HepG2 (cell line): ENCODE results near the gene CLCC1. TPM values are rescaled to one million over a fixed set of nuclear protein-coding genes. Genes with fewer than 3 reads are reported as not detected.

ENCODE experiments used
- IRF2 ChIP-seq: IDR thresholded peaks from 2 replicates; pipeline ENCODE4 v1.6.1; 2018; ENCODE audit warnings: missing genetic modification reagents, missing compliant biosample characterization
- ISL2 ChIP-seq: sonication (generic); formaldehyde crosslinking; IDR thresholded peaks from 2 replicates; pipeline ENCODE4 v1.5.0; 2020; ENCODE audit warnings: missing genetic modification reagents
- ZNF615 ChIP-seq: sonication (generic); formaldehyde crosslinking; IDR thresholded peaks from 2 replicates; pipeline ENCODE4 v1.5.0; 2020; ENCODE audit warnings: mild to moderate bottlenecking, missing genetic modification reagents, borderline replicate concordance
- ZNF788 ChIP-seq: sonication (generic); formaldehyde crosslinking; IDR thresholded peaks from 2 replicates; pipeline ENCODE4 v1.5.0; 2020; ENCODE audit warnings: mild to moderate bottlenecking, missing genetic modification reagents, borderline replicate concordance
- polyA plus RNA-seq, 8 experiments: library from polyadenylated mRNA; depleted of rRNA in 3 of 8; stranded (reverse) in 7 of 8; unstranded in 1 of 8; fragments of >200 nt; fragmentation: Illumina TruSeq in 4 of 8; extraction: Trizol in 4 of 8; gene quantifications; 2 replicates each; pipeline versions ENCODE4 v1.2.1 to v1.2.3, GENCODE V29; 2011 to 2016; ENCODE audit warnings: low read depth in 4 of 8, missing spikeins in 1 of 8, mixed read lengths in 1 of 8; ENCODE audit not compliant: insufficient read depth in 1 of 8
- total RNA-seq, 5 experiments: library from RNA; depleted of rRNA; stranded (reverse); fragments of >200 nt; fragmentation: Illumina TruSeq; extraction: Trizol; gene quantifications; 2 replicates each; pipeline ENCODE4 v1.2.3, GENCODE V29; 2016; ENCODE audit warnings: low read depth in 1 of 5
- TF ChIP-seq, protein P1 (sequence below): sonication (generic); formaldehyde crosslinking; IDR thresholded peaks from 2 replicates; pipeline ENCODE4 v1.9.0; 2021; ENCODE audit warnings: mild to moderate bottlenecking, missing genetic modification reagents
- TF ChIP-seq, protein P2 (sequence below): sonication (generic); formaldehyde crosslinking; IDR thresholded peaks from 2 replicates; pipeline ENCODE4 v1.4.0; 2020; ENCODE audit warnings: mild to moderate bottlenecking, missing genetic modification reagents
- TF ChIP-seq, protein P3 (sequence below): sonication (generic); formaldehyde crosslinking; IDR thresholded peaks from 2 replicates; pipeline ENCODE4 v1.4.0; 2020; ENCODE audit warnings: mild to moderate bottlenecking, missing genetic modification reagents
- TF ChIP-seq, protein P4 (sequence below): sonication (generic); formaldehyde crosslinking; IDR thresholded peaks from 2 replicates; pipeline ENCODE4 v1.4.0; 2020; ENCODE audit warnings: missing genetic modification reagents

Gene CLCC1
- total and polyA plus RNA-seq, 2 of the 13 experiments (the other 11 are each of a cell fraction or from before 2014, with no cell fraction given), result 16.0 to 25.8 TPM

DNA sequence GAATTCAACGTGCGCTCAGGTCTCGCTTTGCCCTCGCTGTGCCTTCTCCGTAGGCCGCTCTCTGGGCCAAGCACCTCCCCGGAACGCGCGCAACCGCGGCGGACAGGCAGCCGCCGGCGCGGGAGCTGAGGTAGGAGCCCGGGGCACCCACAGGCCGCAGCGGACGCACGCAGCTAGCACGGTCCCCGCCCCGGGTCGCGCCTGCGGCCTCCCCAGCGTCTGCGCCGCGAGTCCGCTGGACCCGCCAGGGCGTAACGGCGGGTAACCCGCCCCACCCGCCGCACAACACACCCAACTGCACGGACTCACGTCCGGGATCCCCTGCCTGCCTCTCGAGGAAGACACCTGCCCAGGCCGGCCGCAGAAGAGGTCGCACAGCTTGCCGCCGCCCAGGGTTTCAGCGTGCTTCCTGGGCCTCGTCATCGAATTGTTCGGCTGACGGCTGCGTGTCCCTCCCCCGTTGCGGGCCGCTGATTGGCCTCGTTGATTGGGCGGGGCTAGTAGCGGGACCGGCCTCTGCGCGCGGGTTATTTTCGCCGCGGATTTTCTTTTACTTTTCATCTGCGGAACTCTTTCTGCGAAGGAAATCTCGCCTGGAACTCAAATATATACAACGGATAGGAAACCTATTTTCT, at the start of gene CLCC1 (continued):
- TF ChIP-seq, protein P1, sequence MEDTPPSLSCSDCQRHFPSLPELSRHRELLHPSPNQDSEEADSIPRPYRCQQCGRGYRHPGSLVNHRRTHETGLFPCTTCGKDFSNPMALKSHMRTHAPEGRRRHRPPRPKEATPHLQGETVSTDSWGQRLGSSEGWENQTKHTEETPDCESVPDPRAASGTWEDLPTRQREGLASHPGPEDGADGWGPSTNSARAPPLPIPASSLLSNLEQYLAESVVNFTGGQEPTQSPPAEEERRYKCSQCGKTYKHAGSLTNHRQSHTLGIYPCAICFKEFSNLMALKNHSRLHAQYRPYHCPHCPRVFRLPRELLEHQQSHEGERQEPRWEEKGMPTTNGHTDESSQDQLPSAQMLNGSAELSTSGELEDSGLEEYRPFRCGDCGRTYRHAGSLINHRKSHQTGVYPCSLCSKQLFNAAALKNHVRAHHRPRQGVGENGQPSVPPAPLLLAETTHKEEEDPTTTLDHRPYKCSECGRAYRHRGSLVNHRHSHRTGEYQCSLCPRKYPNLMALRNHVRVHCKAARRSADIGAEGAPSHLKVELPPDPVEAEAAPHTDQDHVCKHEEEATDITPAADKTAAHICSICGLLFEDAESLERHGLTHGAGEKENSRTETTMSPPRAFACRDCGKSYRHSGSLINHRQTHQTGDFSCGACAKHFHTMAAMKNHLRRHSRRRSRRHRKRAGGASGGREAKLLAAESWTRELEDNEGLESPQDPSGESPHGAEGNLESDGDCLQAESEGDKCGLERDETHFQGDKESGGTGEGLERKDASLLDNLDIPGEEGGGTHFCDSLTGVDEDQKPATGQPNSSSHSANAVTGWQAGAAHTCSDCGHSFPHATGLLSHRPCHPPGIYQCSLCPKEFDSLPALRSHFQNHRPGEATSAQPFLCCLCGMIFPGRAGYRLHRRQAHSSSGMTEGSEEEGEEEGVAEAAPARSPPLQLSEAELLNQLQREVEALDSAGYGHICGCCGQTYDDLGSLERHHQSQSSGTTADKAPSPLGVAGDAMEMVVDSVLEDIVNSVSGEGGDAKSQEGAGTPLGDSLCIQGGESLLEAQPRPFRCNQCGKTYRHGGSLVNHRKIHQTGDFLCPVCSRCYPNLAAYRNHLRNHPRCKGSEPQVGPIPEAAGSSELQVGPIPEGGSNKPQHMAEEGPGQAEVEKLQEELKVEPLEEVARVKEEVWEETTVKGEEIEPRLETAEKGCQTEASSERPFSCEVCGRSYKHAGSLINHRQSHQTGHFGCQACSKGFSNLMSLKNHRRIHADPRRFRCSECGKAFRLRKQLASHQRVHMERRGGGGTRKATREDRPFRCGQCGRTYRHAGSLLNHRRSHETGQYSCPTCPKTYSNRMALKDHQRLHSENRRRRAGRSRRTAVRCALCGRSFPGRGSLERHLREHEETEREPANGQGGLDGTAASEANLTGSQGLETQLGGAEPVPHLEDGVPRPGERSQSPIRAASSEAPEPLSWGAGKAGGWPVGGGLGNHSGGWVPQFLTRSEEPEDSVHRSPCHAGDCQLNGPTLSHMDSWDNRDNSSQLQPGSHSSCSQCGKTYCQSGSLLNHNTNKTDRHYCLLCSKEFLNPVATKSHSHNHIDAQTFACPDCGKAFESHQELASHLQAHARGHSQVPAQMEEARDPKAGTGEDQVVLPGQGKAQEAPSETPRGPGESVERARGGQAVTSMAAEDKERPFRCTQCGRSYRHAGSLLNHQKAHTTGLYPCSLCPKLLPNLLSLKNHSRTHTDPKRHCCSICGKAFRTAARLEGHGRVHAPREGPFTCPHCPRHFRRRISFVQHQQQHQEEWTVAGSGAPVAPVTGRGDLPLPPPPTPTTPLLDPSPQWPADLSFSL (CRISPR knock-in tag), result no peak
- TF ChIP-seq, protein P2, sequence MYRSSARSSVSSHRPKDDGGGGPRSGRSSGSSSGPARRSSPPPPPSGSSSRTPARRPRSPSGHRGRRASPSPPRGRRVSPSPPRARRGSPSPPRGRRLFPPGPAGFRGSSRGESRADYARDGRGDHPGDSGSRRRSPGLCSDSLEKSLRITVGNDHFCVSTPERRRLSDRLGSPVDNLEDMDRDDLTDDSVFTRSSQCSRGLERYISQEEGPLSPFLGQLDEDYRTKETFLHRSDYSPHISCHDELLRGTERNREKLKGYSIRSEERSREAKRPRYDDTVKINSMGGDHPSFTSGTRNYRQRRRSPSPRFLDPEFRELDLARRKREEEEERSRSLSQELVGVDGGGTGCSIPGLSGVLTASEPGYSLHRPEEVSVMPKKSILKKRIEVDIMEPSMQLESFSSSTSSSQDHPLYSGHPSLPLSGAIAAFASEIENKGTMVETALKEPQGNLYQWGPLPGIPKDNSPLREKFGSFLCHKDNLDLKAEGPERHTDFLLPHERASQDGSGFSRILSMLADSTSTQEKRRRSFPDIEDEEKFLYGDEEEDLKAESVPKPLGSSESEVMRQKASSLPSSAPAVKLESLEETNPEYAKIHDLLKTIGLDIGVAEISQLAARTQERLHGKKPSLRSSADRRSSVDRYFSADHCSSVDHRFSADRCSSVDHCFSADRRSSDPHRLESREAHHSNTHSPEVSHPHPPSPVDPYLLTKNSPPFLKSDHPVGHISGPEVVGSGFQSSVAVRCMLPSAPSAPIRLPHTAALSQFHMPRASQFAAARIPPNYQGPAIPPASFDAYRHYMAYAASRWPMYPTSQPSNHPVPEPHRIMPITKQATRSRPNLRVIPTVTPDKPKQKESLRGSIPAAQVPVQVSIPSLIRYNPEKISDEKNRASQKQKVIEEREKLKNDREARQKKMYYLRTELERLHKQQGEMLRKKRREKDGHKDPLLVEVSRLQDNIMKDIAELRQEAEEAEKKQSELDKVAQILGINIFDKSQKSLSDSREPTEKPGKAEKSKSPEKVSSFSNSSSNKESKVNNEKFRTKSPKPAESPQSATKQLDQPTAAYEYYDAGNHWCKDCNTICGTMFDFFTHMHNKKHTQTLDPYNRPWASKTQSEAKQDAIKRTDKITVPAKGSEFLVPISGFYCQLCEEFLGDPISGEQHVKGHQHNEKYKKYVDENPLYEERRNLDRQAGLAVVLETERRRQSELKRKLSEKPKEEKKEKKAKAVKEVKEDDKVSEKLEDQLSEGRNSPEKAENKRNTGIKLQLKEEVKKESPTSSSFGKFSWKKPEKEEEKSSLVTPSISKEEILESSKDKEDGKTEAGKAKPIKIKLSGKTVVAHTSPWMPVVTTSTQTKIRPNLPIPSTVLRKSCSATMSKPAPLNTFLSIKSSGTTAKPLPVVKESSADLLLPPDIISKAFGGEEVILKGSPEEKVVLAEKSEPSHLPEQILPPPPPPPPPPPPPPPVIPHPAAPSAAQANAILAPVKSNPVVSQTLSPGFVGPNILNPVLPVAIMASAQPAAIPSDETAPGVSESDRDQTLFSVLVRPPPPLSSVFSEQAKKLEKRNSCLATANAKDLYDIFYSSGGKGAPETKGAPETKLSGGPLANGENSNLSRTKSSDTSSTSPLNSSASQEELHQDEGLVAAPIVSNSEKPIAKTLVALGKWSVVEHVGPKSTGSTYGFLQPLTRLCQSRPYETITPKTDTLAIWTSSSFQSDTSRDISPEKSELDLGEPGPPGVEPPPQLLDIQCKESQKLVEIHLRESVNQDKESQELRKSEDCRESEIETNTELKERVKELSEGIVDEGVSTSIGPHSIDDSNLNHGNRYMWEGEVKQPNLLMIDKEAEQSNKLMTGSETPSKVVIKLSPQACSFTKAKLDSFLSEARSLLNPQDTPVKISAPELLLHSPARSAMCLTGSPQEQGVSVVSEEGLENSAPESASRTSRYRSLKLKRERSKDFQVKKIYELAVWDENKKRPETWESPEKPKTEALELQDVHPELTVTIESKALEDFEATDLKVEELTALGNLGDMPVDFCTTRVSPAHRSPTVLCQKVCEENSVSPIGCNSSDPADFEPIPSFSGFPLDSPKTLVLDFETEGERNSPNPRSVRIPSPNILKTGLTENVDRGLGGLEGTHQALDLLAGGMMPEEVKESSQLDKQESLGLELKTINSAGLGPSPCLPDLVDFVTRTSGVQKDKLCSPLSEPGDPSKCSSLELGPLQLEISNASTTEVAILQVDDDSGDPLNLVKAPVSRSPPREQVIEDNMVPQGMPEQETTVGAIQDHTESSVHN, result peak; percentile 62; the same call in 1 of the 2 replicates
- TF ChIP-seq IRF2, result 0 out of 2 replicates have a peak, but pooled peaks have one; percentile 48
- peak; percentile 14; the same call in 1 of the 2 replicates for TF ChIP-seq ZNF788 (CRISPR knock-in tag)
- TF ChIP-seq, protein P3, sequence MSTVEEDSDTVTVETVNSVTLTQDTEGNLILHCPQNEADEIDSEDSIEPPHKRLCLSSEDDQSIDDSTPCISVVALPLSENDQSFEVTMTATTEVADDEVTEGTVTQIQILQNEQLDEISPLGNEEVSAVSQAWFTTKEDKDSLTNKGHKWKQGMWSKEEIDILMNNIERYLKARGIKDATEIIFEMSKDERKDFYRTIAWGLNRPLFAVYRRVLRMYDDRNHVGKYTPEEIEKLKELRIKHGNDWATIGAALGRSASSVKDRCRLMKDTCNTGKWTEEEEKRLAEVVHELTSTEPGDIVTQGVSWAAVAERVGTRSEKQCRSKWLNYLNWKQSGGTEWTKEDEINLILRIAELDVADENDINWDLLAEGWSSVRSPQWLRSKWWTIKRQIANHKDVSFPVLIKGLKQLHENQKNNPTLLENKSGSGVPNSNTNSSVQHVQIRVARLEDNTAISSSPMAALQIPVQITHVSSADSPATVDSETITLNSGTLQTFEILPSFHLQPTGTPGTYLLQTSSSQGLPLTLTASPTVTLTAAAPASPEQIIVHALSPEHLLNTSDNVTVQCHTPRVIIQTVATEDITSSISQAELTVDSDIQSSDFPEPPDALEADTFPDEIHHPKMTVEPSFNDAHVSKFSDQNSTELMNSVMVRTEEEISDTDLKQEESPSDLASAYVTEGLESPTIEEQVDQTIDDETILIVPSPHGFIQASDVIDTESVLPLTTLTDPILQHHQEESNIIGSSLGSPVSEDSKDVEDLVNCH (CRISPR knock-in tag), result no peak
- TF ChIP-seq ISL2 (CRISPR knock-in tag), result peak; percentile 35
- 0 out of 2 replicates have a peak, but pooled peaks have one; percentile 52 for TF ChIP-seq ZNF615 (CRISPR knock-in tag)
- TF ChIP-seq, protein P4, sequence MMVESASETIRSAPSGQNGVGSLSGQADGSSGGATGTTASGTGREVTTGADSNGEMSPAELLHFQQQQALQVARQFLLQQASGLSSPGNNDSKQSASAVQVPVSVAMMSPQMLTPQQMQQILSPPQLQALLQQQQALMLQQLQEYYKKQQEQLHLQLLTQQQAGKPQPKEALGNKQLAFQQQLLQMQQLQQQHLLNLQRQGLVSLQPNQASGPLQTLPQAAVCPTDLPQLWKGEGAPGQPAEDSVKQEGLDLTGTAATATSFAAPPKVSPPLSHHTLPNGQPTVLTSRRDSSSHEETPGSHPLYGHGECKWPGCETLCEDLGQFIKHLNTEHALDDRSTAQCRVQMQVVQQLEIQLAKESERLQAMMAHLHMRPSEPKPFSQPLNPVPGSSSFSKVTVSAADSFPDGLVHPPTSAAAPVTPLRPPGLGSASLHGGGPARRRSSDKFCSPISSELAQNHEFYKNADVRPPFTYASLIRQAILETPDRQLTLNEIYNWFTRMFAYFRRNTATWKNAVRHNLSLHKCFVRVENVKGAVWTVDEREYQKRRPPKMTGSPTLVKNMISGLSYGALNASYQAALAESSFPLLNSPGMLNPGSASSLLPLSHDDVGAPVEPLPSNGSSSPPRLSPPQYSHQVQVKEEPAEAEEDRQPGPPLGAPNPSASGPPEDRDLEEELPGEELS, result peak; percentile 31; the same call in 1 of the 2 replicates
